Gastrocnemius medialis (tissue), 4 donors: ENCODE results near the gene SPAG4.

Source experiments
- CTCF ChIP-seq, 5 experiments: fragments of 450-650 bp in 3 of 5; fragments of 200-600 bp in 2 of 5; sonication (generic) in 2 of 5; IDR thresholded peaks in 4 of 5; conservative IDR thresholded peaks in 1 of 5; 1 replicate in 4 of 5; 2 replicates in 1 of 5; pipeline ENCODE4 v1.5.1; 2016 to 2019; ENCODE audit warnings: antibody characterized with exemption in 5 of 5, mild to moderate bottlenecking in 3 of 5, moderate library complexity in 3 of 5
- POLR2A ChIP-seq, 2 donors: fragments of 450-650 bp; IDR thresholded peaks; one replicate each; pipeline ENCODE4 v1.6.1; 2017; ENCODE audit warnings: antibody characterized with exemption in 2 of 2, mild to moderate bottlenecking in 2 of 2, moderate library complexity in 2 of 2

GRCh38 chr20:35579196-35579595, 36.4 kb upstream of the SPAG4 start:
- TF ChIP-seq POLR2A (IDR thresholded peaks at IDR 0.05) (no peak), CTCF (IDR thresholded peaks at IDR 0.05 in 4 of 5, conservative IDR thresholded peaks at IDR 0.05 in 1 of 5) (no peak)
